Activated naive CD8-positive, alpha-beta T cell treated with anti-CD3 and anti-CD28 coated beads for 36 hours (primary cell): ENCODE data around the gene C5orf34. TPM values are rescaled to one million over a fixed set of nuclear protein-coding genes. Genes with fewer than 3 reads are reported as not detected.
"Not testable (repeated sequence)": the region's sequence is repeated elsewhere in the genome, so short reads cannot be mapped to it uniquely, and the experiment has no call there.

ENCODE experiments used
- DNase-seq: peaks from one replicate; pipeline ENCODE4 v3.0.0; 2021
- H3K27ac Mint-ChIP-seq: one replicate; pipeline ENCODE4 v1.8.0; 2022; ENCODE audit warnings: mild to moderate bottlenecking, moderate library complexity, mixed read lengths
- H3K27me3 Mint-ChIP-seq: one replicate; pipeline ENCODE4 v1.8.0; 2022; ENCODE audit warnings: mild to moderate bottlenecking, mixed read lengths
- H3K36me3 Mint-ChIP-seq: one replicate; pipeline ENCODE4 v1.8.0; 2021; ENCODE audit warnings: mild to moderate bottlenecking, mixed read lengths
- H3K4me1 Mint-ChIP-seq: one replicate; pipeline ENCODE4 v1.8.0; 2021; ENCODE audit warnings: mixed read lengths
- H3K4me3 Mint-ChIP-seq: one replicate; pipeline ENCODE4 v1.8.0; 2022; ENCODE audit warnings: mild to moderate bottlenecking, moderate library complexity, mixed read lengths
- H3K9me3 Mint-ChIP-seq: one replicate; pipeline ENCODE4 v1.8.0; 2022; ENCODE audit warnings: mixed read lengths
- total RNA-seq, 2 experiments: library from RNA; stranded (reverse); gene quantifications; one replicate each; pipeline ENCODE4 v1.2.3, GENCODE V29; 2021

Gene C5orf34, protein sequence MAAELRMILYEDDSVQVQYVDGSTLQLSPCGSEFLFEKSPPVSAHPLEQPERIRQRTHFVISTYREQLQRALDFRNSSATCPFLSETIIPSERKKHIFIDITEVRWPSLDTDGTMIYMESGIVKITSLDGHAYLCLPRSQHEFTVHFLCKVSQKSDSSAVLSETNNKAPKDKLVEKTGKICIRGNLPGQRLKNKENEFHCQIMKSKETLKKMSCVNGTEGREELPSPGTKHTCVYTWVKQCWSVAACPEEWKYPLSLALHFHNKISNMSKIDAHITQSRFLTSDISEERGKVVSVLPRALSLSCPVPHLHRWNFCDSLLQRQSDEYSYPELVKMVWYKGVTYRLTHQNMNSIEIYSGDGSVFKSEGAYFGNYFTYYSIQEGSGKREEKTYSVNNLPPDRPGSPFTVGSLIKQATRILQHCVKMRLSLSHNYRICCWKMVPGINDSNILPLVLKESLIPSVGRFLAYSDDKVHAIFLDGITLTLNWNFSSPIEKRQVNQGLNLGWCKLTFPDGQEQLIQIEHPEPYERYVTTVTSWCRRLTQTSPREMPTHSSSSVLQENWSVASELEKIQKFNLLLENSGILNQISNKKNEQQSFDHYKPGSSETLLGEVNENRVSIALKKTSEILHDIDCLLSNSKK
- total RNA-seq, result 10 to 100 TPM in 1 of 2 experiments, 1 to 10 TPM in 1; 8.9 to 10.1 TPM

DNA sequence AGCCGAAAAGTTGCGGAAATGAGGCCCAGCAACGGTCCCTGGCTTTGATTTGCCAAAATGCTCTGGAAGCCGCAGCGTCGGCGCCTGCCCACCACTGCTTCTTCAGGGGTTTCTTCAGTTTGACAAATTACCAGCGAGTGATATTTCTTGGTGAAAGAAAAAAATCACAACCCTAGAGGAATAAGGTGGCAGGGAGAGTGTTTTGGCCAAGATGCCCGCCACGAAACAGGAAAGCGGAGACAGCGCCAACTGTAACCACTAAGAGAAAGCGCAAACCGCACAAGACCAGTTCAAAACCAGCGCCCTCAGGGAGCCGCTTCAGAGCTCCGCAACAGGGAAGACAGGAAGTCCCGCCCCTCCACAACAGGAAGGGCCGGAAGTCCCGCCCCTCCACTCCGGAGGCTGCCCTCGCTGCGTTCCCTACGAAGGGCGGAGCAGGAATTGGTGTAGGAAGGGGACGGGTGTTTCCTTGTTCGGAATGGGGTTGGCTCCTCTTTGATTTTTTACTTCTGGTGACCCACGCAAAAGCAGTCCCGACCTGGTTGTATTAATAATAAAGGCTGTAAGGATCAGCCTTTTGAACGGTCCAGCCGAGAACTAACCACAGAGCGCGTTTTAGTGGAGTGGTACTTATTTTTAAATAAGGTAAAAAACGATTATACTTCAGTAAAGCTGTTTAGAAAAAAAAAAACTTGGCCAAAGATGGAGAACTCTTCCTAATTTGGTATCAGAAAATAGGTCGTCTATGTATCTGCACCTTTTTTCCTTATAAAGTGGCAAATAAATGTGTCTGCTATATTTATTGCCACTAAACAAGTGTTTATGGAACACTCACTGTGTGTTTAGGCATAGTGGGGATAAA, at the start of gene C5orf34:
TSS of gene C5orf34 (minus strand) at position 333 of the 862 bp plus-strand sequence. CDS start 5,809 bp downstream, outside the sequence.
- DNase-seq, result peak; percentile 91
- H3K27ac Mint-ChIP-seq, result peak within 1 kb of the TSS; percentile 95
- H3K4me1 Mint-ChIP-seq, result peaks cover 20% of the 10 kb centered on the region
- H3K4me3 Mint-ChIP-seq, result peak within 1 kb of the TSS; percentile 92
- H3K27me3 Mint-ChIP-seq, result no peaks in the 10 kb centered on the region
- no peaks in the 10 kb centered on the region for H3K9me3 Mint-ChIP-seq
- H3K36me3 Mint-ChIP-seq, result peaks cover 23% of the 10 kb centered on the region

GRCh38 chr5:43564289-43564850, 49.4 kb upstream of the C5orf34 start:
- Mint-ChIP-seq H3K27me3 (peaks cover 12% of the 10 kb centered on the region), H3K4me3 (no peak overlapping the region), H3K36me3 (no peaks in the 10 kb centered on the region), H3K27ac (no peak overlapping the region), H3K4me1 (peaks cover 7% of the 10 kb centered on the region), H3K9me3 (no peaks in the 10 kb centered on the region)
- no peak for DNase-seq

DNA sequence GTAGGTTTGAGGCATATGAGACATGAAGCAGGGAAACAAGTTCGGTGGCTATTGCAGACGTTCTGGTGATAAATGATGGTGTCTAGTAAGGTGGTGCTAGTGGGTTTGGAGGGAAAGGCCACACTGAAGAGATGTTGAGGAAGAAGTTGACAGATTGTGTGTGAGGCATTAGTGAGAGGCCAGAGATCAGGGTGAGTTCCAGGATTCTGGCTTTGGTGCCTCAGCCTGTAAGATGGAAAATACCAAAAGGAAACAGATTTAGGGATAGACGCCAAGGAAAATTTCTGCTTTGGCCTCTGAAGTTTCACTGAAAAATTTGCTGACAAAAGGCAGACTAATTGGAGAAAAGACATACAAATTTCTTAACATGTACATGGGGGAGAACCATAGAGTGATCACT, 48.4 kb upstream of the C5orf34 start:
- no peak for DNase-seq
- no peaks in the 10 kb centered on the region for H3K9me3 Mint-ChIP-seq
- H3K27ac Mint-ChIP-seq, result no peak overlapping the region
- H3K27me3 Mint-ChIP-seq, result peaks cover 12% of the 10 kb centered on the region
- H3K4me1 Mint-ChIP-seq, result peaks cover 13% of the 10 kb centered on the region
- H3K36me3 Mint-ChIP-seq, result no peaks in the 10 kb centered on the region
- H3K4me3 Mint-ChIP-seq, result no peak overlapping the region

GRCh38 chr5:43561356-43561755, 46.4 kb upstream of the C5orf34 start:
- Mint-ChIP-seq H3K27ac (no peak overlapping the region), H3K27me3 (peaks cover 12% of the 10 kb centered on the region)

GRCh38 chr5:43560128-43560527, 45.2 kb upstream of the C5orf34 start:
- H3K36me3 Mint-ChIP-seq, result no peaks in the 10 kb centered on the region
- no peaks in the 10 kb centered on the region for H3K9me3 Mint-ChIP-seq
- no peak for DNase-seq
- peaks cover 17% of the 10 kb centered on the region for H3K4me1 Mint-ChIP-seq
- H3K27me3 Mint-ChIP-seq, result peaks cover 12% of the 10 kb centered on the region
- H3K4me3 Mint-ChIP-seq, result no peak overlapping the region
- no peak overlapping the region for H3K27ac Mint-ChIP-seq

More at GRCh38 chr5:43561356-43561755, 46.4 kb upstream of the C5orf34 start:
- Mint-ChIP-seq H3K4me3 (no peak overlapping the region), H3K9me3 (no peaks in the 10 kb centered on the region), H3K4me1 (peaks cover 16% of the 10 kb centered on the region), H3K36me3 (no peaks in the 10 kb centered on the region)
- no peak for DNase-seq

GRCh38 chr5:43556857-43557542, 42.1 kb upstream of the C5orf34 start, which contains the start of gene PAIP1:
TSS of gene PAIP1 (minus strand) at chr5:43557077. CDS start at chr5:43556846, 231 bp downstream.
- peak; percentile 86 for DNase-seq
- H3K9me3 Mint-ChIP-seq, result no peaks in the 10 kb centered on the region
- H3K4me1 Mint-ChIP-seq, result peaks cover 20% of the 10 kb centered on the region
- peaks cover 1% of the 10 kb centered on the region for H3K36me3 Mint-ChIP-seq
- H3K27ac Mint-ChIP-seq, result peak within 1 kb of the TSS; percentile 87
- peak within 1 kb of the TSS; percentile 87 for H3K4me3 Mint-ChIP-seq
- H3K27me3 Mint-ChIP-seq, result peaks cover 12% of the 10 kb centered on the region

DNA sequence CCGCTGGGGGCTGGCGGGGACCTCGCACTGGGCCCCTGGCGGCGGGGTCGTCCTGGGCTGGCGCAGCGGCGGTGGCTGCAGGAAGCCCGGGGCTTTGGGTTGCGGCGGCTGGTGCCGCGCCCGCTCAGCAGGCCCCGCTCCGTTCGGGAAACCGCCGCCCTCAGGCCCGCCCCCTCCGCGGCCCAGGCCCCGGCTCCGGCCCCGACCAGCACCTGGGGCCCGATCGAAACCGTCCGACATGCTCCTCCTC, 41.6 kb upstream of the C5orf34 start:
- not testable (repeated sequence) for H3K27ac Mint-ChIP-seq, DNase-seq

DNA sequence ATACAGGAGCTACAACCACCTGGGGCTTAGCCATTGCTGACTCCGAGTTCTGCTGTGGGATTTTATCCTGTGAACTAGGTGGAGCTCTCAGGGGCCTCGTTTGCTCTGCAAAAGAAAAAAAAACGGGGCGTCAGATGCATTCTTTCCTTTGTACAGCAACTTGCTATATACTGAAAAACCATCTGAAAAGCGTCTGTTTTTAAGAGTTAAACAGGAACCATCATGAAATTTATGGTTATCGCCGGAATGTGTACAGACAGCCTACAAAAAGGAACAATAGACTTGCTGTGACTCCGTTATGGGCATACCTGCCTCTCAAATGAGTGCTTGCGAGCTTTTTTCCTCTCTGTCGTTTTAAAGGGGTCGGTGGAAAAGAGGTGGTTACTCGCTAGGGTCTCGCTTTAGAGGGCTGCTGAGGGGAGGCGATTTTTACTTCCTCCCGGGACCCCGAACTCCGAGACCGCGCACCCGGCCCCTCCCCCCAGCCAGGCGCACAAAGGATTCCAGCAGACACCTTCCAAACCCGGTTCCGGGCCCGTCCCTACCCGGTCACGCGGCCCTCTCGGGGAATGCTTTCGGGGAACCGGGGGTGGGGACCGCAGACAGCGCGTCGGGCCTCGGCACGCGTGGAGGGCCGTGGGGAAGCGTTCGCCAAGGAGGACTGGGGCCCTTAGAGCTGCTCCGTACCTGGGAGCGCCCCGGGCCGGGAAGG, 41.1 kb upstream of the C5orf34 start:
- Mint-ChIP-seq H3K36me3 (peaks cover 2% of the 10 kb centered on the region), H3K27me3 (peaks cover 7% of the 10 kb centered on the region), H3K9me3 (no peaks in the 10 kb centered on the region), H3K4me3 (peak overlapping the region; percentile 87), H3K27ac (peak overlapping the region; percentile 86), H3K4me1 (peaks cover 20% of the 10 kb centered on the region)
- peak; percentile 49 for DNase-seq

More for the DNA sequence above, 41.6 kb upstream of the C5orf34 start:
- H3K4me3 Mint-ChIP-seq, result peak overlapping the region; percentile 87
- not testable (repeated sequence) for H3K9me3 Mint-ChIP-seq, H3K36me3 Mint-ChIP-seq
- H3K27me3 Mint-ChIP-seq, result peaks cover 10% of the 10 kb centered on the region
- peaks cover 20% of the 10 kb centered on the region for H3K4me1 Mint-ChIP-seq

- H3K36me3 Mint-ChIP-seq, result peaks cover 7% of the 10 kb centered on the region
- H3K27ac Mint-ChIP-seq, result no peak overlapping the region
- no peaks in the 10 kb centered on the region for H3K9me3 Mint-ChIP-seq
- peaks cover 23% of the 10 kb centered on the region for H3K4me1 Mint-ChIP-seq
- DNase-seq, result no peak
- H3K4me3 Mint-ChIP-seq, result no peak overlapping the region
- no peaks in the 10 kb centered on the region for H3K27me3 Mint-ChIP-seq
Measured at GRCh38 chr5:43554497-43554896, 39.5 kb upstream of the C5orf34 start.

GRCh38 chr5:43553381-43553780, 38.4 kb upstream of the C5orf34 start:
- peaks cover 21% of the 10 kb centered on the region for H3K4me1 Mint-ChIP-seq
- H3K9me3 Mint-ChIP-seq, result no peaks in the 10 kb centered on the region
- no peak for DNase-seq
- H3K4me3 Mint-ChIP-seq, result no peak overlapping the region
- peaks cover 9% of the 10 kb centered on the region for H3K36me3 Mint-ChIP-seq
- no peak overlapping the region for H3K27ac Mint-ChIP-seq
- no peaks in the 10 kb centered on the region for H3K27me3 Mint-ChIP-seq

DNA sequence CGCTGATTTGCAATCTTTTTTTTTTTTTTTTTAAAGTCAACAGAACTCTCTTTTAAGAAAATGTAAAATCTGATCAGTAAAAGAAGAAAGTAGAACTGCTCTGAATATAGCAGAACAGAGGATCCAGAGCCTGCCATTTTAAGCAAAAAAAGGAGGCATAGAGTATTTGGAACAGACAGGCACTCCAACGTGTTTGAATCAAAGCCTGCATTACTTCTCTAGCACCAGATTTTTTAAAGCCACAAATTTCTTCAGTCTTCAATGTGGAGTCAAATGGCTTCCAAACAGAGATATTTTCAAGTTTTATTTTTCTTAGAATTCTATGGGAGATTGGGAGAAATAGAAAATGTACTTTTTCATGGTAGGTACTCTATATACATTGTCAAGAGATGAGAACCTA, 36.8 kb upstream of the C5orf34 start:
- peaks cover 9% of the 10 kb centered on the region for H3K36me3 Mint-ChIP-seq
- H3K4me1 Mint-ChIP-seq, result peaks cover 12% of the 10 kb centered on the region
- no peak overlapping the region for H3K27ac Mint-ChIP-seq
- DNase-seq, result no peak
- H3K4me3 Mint-ChIP-seq, result no peak overlapping the region
- no peaks in the 10 kb centered on the region for H3K27me3 Mint-ChIP-seq
- no peaks in the 10 kb centered on the region for H3K9me3 Mint-ChIP-seq

- H3K9me3 Mint-ChIP-seq, H3K27me3 Mint-ChIP-seq, H3K4me3 Mint-ChIP-seq, DNase-seq, H3K27ac Mint-ChIP-seq: not testable (repeated sequence)
- peaks cover 11% of the 10 kb centered on the region for H3K4me1 Mint-ChIP-seq
- peaks cover 23% of the 10 kb centered on the region for H3K36me3 Mint-ChIP-seq
Measured at GRCh38 chr5:43549272-43549671, 34.3 kb upstream of the C5orf34 start.

DNA sequence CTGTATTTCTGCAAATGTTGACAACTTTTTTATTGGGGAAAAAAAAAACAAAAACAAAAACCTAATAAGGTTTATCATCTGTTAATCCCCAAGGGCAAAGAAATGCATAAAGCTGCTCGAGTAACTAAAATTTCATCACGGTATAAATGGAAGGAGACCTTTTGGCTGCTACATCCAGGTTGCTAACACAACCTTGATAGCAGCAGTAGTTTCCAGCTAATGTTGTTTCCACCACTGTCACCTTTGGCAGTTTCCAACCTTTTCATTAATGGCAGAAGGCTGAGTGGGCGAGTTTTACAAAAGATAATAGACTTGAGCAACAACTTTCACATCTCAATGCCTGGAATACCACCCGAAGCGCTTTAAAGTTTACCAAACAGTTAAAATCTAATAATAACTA, 33.4 kb upstream of the C5orf34 start:
- no peak for DNase-seq
- Mint-ChIP-seq H3K9me3 (no peaks in the 10 kb centered on the region), H3K36me3 (peaks cover 25% of the 10 kb centered on the region), H3K27me3 (no peaks in the 10 kb centered on the region), H3K4me3 (no peak overlapping the region), H3K4me1 (peaks cover 15% of the 10 kb centered on the region), H3K27ac (no peak overlapping the region)

- Mint-ChIP-seq H3K36me3 (peaks cover 25% of the 10 kb centered on the region), H3K4me3 (no peak overlapping the region), H3K27ac (no peak overlapping the region), H3K27me3 (no peaks in the 10 kb centered on the region), H3K9me3 (no peaks in the 10 kb centered on the region), H3K4me1 (peaks cover 15% of the 10 kb centered on the region)
- DNase-seq, result no peak
Measured at GRCh38 chr5:43547532-43547931, 32.6 kb upstream of the C5orf34 start.
